Hematopoietic multipotent progenitor cell treated with erythropoietin and hydrocortisone succinate and interleukin-3 and kit ligand, for 17 days (in vitro differentiated cells): ENCODE measurements around the gene CDO1.
"Not testable (repeated sequence)": the region's sequence is repeated elsewhere in the genome, so short reads cannot be mapped to it uniquely, and the experiment has no call there.

Experiments
- DNase-seq: peaks from one replicate; pipeline ENCODE4 v3.0.0-alpha.2; 2015; ENCODE audit warnings: low spot score

CDO1 gene

GRCh38 chr5:115829913-115830312, 13.5 kb upstream of the CDO1 start:
- DNase-seq, result no peak

DNA sequence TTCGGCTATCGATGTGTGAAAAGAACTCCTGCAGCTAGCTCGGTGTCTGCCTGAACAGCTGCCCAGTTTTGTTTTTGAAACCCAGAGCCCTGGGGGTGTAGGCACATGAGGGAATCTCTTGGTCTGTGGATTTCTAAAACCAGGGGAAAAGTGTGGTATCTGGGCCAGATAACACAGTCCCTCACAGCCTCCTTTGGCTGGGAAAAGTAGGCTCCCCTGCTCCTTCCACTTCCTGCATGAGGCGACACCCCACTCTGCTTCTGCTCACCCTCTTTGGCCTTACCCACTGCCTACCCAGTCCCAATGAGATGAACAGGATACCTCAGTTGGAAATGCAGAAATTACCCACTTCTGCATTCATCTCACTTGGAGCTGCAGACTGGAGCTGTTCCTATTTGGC, 9.5 kb upstream of the CDO1 start:
- no peak for DNase-seq

GRCh38 chr5:115824983-115825382, 8.5 kb upstream of the CDO1 start:
- DNase-seq, result not testable (repeated sequence)

DNA sequence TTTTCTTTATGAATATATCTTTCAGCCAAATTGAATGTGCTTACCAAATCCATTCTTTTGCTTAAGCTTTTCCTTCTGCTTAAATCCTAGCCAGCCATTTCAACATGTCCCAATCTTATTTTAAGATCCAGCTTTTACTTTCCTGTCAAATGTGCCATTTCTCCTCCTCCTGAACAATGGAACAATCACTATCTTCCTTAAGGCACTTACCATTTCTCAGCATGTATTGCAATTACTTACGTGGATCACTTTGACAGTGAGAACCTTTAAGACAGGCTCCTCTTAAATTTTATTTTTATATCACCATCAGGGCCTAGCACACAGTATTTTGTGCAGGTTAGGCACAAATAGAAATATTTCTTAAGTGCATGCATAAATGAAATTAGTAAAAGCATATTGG, 4.4 kb upstream of the CDO1 start:
- no peak for DNase-seq

DNA sequence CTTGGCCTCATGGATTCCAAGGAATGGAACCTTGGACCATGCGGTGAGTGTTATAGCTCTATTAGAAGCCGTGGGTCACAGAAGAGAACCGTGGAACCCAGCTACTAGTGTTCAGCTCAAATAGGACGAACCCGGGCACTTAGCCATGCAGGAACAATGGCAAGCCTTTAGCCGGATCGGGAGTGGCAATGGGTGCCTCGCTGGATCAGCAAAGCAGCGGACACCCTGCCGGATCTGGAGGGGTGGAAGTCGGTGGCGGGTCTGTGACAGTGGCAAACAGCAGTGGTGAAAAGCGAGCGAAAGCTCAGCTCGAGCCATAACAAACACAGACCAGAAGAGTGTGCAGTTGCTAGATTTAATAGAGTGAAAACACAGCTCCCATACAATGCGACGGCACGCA, 2.4 kb upstream of the CDO1 start:
- no peak for DNase-seq

- no peak for DNase-seq
Measured at GRCh38 chr5:115817386-115817785, 927 bp upstream of the CDO1 start.

GRCh38 chr5:115815693-115816225, 700 bp downstream of the CDO1 start:
- no peak for DNase-seq

- no peak for DNase-seq
Measured at GRCh38 chr5:115815006-115815692, 1.3 kb downstream of the CDO1 start.

DNA sequence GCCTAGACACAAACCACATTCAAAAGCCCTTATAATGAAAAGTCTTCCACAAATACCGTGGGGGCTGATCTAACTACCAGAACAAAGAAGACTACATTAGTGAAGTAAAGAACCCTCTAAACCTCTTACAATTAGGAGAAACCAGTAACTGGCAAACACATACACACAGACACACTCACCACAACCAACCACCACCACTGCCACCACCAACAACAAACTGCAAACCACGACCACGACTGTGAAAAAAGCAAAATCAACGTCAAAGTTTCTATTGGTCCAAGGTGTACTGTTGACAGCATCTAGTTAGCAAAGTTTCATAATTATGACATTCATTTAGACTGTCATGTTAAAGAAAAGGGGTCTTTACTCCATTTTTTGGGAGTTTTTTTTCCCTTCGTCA, 2.7 kb downstream of the CDO1 start:
- DNase-seq, result no peak

DNA sequence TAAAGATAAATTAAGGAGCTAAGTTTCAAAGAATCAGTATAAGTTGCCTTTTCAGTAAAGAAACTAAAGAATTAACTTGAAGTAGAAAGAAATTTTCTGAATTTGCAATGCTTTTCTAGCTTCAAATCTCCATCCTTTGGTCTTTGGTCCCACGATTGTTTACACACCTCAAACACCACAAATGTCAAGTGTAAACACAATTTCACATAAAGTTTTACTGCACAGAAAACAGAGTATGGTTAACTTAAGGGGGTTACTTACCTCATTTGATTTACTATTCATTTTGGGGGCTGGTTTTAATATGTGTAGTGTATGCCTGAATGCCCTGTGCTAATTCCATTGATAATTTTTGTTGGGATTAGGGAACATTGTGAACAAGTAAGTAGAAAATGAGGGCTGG, 4.1 kb downstream of the CDO1 start:
- no peak for DNase-seq

DNA sequence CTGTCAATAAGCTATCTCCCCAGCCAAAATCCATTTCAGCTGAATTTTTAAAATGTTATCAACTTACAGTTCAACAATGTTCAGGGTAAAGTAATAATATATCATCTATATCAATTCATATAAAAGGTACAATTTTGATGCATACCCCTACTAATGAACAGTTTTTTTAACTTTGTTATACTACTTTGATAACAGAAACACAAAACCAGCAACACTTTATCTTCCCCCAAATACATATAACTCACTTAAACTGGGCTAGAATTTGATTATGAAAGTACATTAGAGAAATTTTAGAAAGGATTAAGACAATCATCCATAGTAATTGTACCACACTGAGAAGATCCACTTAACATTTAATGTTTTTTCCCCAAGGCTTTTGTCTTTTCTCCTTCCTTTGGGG, 5.1 kb downstream of the CDO1 start:
- DNase-seq, result no peak

DNA sequence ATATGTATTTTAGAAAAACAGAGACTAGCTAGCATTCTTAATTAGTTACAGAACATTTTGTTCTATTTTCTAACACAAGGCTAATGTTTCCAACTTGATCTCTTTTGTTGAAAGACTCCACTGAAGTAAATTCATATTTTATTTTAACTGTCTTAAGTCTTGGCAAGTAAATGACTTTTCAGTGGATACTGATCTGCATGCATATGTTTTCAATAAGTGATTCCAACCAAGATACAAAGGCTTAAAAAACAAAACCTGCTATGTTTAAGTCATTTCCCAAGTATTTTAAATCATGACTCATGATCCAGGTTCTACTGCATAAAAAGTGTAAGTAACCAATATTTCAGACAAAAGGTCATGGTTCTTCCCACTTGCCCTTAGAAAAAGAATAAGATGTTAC, 5.7 kb downstream of the CDO1 start:
- DNase-seq, result no peak

- no peak for DNase-seq
Measured at GRCh38 chr5:115809946-115810345, 6.5 kb downstream of the CDO1 start.

DNA sequence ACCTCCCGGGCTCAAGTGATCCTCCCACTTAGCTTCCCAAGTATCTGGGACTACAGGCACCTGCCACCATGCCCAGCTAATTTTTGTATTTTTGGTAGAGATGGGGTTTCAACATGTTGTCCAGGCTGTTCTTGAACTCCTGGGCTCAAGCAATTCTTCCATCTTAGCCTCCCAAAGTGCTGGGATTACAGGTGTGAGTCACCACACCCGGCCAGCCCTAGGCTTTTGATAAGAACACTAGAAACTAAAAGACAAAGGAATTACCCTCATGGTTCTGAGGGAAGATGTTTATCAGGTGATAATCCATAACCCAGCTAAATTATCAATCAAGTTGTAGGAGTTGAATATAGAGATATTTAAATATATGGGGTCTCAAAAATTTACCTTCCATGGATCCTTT, 8.4 kb downstream of the CDO1 start:
- DNase-seq, result not testable (repeated sequence)

DNA sequence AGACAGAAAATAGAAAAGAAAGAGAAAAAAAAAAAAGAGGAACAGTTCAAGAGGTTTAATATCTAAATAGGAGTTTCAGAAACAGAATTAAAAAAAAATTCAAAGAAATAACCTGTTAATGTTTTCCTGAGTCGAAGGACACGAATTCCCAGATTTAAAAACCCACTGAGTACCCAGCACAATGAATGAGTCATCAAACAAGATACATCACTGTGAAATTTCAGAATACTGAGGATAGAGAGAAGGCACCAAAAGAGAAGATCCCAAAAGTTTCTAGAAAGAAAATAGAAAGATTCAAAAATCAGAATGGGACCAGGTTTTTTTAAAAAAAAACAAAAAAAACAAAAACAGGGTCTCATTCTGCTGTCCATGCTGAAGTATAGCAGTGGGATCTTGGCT, 8.8 kb downstream of the CDO1 start:
- DNase-seq, result no peak

GRCh38 chr5:115806986-115807653, 9.3 kb downstream of the CDO1 start:
- DNase-seq, result no peak

- DNase-seq, result no peak
Measured at GRCh38 chr5:115801984-115802383, 14.5 kb downstream of the CDO1 start.

DNA sequence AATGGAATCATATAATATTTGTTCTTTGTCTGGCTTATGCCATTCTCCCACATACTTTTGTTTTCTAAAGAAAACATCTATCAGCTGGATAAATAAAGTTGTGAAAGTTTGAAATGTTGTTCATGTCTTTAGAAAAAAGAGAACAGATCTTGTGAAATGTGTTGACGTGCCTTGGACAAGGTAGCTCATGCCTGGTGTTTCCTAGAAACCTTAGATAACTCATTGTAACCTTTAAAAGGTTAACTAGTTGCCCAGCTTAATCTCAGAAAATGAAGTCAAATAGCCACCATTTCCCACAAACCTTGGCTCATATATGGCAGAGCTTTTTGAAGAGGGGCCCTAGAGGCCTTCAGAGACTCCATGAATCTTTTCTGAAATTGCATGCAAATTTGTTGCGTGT, 15.3 kb downstream of the CDO1 start:
- DNase-seq, result no peak

DNA sequence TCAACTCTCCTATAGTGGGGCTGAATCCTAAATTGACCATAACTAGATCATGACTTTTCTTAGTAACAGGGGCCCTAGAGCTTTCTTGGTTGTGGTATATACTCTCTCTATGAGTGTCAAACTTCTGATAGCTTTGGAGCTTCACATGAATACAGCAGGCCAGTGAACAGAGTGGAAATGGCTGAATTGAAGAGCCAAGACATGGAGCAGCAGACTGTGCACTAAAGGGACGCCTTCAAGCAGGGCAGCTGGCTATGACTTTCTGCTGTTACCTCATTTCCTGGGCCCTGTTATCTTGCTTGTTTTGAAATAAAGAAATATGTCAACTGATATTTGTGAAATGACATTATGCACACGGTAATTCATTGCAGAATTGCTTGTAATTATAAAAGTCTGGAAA, 16.4 kb downstream of the CDO1 start:
- no peak for DNase-seq

DNA sequence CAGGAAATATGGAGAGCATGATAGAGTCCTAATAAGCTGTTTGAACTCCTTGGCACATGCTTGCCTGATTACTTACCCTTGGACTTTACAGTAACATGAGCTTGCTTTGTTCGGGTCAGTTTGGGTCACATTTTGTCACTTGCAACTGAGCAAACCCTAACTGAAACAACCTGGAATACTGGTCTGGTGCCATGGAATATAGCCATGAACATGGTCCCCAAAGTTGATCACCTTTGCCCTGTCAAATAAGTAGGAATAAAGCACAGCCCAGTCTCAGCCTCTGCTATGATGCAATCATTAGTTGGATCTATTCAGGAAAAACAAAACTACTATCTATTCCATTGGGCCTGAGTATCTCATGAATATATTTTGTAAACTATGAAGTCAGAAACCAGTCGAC, 18.2 kb downstream of the CDO1 start:
- no peak for DNase-seq

GRCh38 chr5:115796656-115797055, 19.8 kb downstream of the CDO1 start:
- DNase-seq, result no peak

DNA sequence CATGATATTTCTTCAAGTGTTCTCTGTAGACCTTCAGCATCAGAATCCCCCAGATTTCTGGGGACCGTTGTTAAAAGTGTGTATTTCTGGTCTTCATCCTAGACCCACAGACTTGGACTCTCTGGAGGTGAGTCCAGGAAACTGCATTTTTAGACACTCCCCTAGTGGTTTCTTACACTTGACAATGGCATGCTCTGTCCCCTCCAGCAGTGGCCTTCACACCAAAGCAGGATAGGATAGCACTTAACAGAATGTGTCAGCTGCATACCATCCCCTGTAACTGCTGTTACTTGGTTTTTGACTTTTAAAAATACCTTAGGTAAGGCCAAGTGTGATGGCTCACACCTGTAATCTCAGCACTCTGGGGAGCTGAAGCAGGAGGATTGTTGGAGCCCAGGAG, 20.8 kb downstream of the CDO1 start:
- DNase-seq, result no peak

- no peak for DNase-seq
Measured at GRCh38 chr5:115788440-115788839, 28.0 kb downstream of the CDO1 start.

DNA sequence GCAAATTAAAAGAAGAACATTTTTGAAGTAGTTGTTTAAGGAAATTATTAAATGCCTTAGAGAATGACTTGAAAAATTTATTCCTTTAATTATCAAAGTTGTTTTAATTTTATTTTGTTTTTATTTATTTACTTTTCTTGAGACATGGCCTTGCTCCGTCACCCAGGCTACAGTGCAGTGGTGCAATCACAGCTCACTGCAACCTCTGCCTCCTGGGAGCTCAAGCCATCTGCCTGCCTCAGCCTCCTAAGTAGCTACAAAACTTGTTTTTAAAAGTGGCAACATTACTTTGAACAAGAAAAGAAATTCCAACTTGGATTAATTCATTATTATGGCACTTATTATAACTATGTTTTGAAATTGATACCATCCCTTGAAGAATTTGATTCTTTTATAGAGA, 29.0 kb downstream of the CDO1 start:
- no peak for DNase-seq
